Psoas muscle (tissue), 8 donors: ENCODE measurements around the gene WHRN. TPM values are rescaled to one million over a fixed set of nuclear protein-coding genes. Genes with fewer than 3 reads are reported as not detected.

ENCODE experiments used
- ATAC-seq, 4 donors: fragments of 200-7000 bp; cut with Tn5 transposase; one replicate each; pipeline ENCODE4 v1.9.1; 2020; ENCODE audit warnings: moderate library complexity in 3 of 4, mild to moderate bottlenecking in 2 of 4
- DNase-seq, 2 donors: peaks; one replicate each; pipeline ENCODE4 v3.0.0-alpha.2; 2020
- H3K27ac ChIP-seq: fragments of 200-600 bp; one replicate; pipeline ENCODE4 v1.8.0; 2022
- H3K27me3 ChIP-seq, 3 donors: fragments of 200-600 bp in 1 of 3; one replicate each; pipeline versions ENCODE4 v1.6.1 to v1.8.0; 2013 to 2022; ENCODE audit warnings: low read length in 2 of 3, mild to moderate bottlenecking in 2 of 3, moderate library complexity in 1 of 3; ENCODE audit not compliant: insufficient read depth in 3 of 3
- H3K36me3 ChIP-seq, 2 donors: fragments of 200-600 bp in 1 of 2; one replicate each; pipeline versions ENCODE4 v1.6.1 to v1.8.0; 2013 to 2022; ENCODE audit warnings: low read depth in 1 of 2, mild to moderate bottlenecking in 1 of 2, moderate library complexity in 1 of 2; ENCODE audit not compliant: insufficient read depth in 1 of 2
- H3K4me1 ChIP-seq: fragments of 200-600 bp; one replicate; pipeline ENCODE4 v1.8.0; 2022
- H3K4me3 ChIP-seq: fragments of 200-600 bp; one replicate; pipeline ENCODE4 v1.8.0; 2022; ENCODE audit warnings: mild to moderate bottlenecking
- H3K9me3 ChIP-seq: fragments of 200-600 bp; one replicate; pipeline ENCODE4 v1.8.0; 2022
- WGBS, 3 donors: extraction: QIAGEN DNeasy Blood & Tissue Kit; methylation state at CpG; one replicate each; pipeline versions ENCODE4 v1.1.6 to v1.1.7; 2013; 5-methylcytosine and 5-hydroxymethylcytosine counted together
- intact Hi-C, 2 donors: fragments of 100-400 bp; cut with DNase I; formaldehyde crosslinking; loops; one replicate each; pipeline versions ENCODE4 v1.11.0 to v1.14.2; 2022
- polyA plus RNA-seq, 3 donors: library from polyadenylated mRNA; stranded (reverse); fragments of 200-250 nt; gene quantifications; one replicate each; pipeline ENCODE4 v1.2.3, GENCODE V29; 2013
- total RNA-seq, 4 donors: library from RNA; stranded (reverse); fragmentation: NEBNext Ultra II Directional in 2 of 4; extraction: Animal tissue kit (Norgen Biotek cat#: 25700) in 2 of 4; gene quantifications; one replicate each; pipeline versions ENCODE4 v1.2.1 to v1.2.4, GENCODE V29; 2021 to 2023
- TF ChIP-seq, protein P1 (sequence below): fragments of 200-600 bp; IDR thresholded peaks from one replicate; pipeline ENCODE4 v1.8.0; 2022; ENCODE audit warnings: antibody characterized with exemption
- donor health status: healthy with polysubstance abuse.
- donor health status: DM: no; HTN: no; CAD: no; lungs with moderate emphysema.
- donor health status: Bipolar disorder and iron deficiency.
- donor health status: healthy.
- donor health status: DM: yes; HTN: yes; CAD: no.
- donor health status: DM: no; HTN: no; CAD: no.
- donor health status: DM: no; HTN: no; CAD: no.
- donor health status: DM: yes; HTN: yes; CAD: no.

WHRN gene
- total and polyA plus RNA-seq, 7 donors = 0.07 to 0.62 (median 0.15) TPM

DNA sequence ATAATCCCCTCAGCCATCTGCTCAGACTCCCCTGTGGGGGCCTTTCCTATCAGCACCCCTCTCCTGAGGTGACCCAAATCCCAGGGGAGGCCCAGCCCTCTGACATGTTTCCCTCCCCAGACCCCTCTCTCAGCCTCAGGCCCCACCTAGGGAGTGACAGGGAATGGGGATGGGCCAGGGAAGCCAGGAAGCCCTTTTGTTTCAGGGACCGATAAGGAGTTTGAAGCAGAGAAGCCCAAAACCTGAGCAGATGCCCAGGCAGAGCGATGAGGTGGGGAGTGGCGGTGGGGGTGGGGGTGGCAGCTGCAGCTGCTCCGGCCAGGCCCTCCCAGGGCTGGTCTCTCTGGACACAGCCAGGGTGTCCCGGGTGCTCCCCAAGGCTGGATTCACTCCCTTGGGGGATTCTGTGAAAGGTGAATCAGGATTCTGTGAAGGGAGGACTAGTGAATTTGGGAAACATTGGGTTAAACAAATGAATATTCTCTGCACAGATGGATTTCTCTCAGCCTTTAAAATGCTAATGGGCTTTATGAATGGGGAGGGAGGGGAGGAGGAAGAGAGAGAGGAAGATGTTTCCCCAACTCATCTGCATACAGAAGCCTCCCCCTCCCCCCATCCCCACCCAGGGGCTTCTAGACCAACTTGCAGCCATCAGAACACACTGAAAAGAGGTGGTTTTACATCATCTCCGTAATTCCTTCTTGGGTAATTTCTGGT, 134.9 kb downstream of the WHRN start:
- Histone ChIP-seq H3K4me3 (no peak overlapping the region), H3K27me3 (no peaks in the 10 kb centered on the region), H3K4me1 (no peaks in the 10 kb centered on the region), H3K27ac (no peak overlapping the region), H3K9me3 (no peaks in the 10 kb centered on the region), H3K36me3 (peaks cover 0 to 3% of the 10 kb centered on the region in 2 donors)
- intact Hi-C loops = no loop called here
- TF ChIP-seq, protein P1, sequence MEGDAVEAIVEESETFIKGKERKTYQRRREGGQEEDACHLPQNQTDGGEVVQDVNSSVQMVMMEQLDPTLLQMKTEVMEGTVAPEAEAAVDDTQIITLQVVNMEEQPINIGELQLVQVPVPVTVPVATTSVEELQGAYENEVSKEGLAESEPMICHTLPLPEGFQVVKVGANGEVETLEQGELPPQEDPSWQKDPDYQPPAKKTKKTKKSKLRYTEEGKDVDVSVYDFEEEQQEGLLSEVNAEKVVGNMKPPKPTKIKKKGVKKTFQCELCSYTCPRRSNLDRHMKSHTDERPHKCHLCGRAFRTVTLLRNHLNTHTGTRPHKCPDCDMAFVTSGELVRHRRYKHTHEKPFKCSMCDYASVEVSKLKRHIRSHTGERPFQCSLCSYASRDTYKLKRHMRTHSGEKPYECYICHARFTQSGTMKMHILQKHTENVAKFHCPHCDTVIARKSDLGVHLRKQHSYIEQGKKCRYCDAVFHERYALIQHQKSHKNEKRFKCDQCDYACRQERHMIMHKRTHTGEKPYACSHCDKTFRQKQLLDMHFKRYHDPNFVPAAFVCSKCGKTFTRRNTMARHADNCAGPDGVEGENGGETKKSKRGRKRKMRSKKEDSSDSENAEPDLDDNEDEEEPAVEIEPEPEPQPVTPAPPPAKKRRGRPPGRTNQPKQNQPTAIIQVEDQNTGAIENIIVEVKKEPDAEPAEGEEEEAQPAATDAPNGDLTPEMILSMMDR = no peak
- ATAC-seq = no peak
- 49 to 59% (median 53%) methylated on average over 6 of the region's 6 CpGs for WGBS, 3 donors
- no peak for DNase-seq

DNA sequence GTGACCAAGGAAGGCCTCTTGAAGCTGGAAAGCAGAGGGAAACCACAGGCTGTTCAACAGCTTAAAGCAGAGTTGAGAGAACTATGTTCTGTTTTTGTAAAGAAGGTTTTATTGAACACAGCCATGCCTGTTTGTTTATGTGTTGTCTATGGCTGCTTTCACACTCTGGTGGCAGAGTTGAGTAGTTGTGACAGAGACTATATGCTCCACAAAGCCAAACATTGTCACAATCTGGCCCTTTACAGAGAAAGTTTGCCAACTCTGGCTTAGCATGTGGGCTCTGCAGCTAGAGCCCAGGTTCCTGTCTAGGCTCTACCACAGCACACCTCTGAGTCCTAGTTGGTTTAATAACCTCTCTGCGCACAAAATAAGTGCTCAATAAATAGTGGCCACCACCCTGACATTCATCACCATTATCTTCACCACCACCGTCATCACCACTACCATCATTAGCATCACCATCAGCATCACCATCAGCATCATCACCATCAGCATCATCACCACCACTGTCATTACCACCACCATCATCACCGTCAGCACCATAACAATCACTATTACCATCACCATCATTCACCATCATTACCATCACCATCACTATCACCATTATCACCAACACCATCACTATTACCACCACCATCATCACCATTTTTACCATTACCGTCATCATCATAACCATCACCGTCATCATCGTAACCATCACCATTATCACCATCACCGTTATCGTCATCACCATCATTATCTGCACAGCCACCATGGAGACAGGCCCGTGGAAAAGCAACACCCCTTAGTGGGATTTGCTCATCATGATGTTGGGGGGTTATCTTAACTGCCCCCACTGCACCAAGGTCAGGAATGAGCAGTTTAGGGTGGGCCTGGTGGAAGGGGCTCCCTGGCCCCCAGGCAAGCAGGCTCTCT, 135.8 kb downstream of the WHRN start:
- no peak for ATAC-seq
- no peak for DNase-seq
- WGBS, 3 donors = 95 to 98% (median 96%) methylated on average over 9 of the region's 9 CpGs
- H3K36me3 ChIP-seq = peaks cover 0 to 3% of the 10 kb centered on the region in 2 donors
- no peak overlapping the region for H3K27ac ChIP-seq
- H3K9me3 ChIP-seq = no peaks in the 10 kb centered on the region
- intact Hi-C loops = no loop called here
- H3K4me1 ChIP-seq = no peaks in the 10 kb centered on the region
- H3K4me3 ChIP-seq = no peak overlapping the region
- no peaks in the 10 kb centered on the region for H3K27me3 ChIP-seq
- TF ChIP-seq, protein P1 = no peak

DNA sequence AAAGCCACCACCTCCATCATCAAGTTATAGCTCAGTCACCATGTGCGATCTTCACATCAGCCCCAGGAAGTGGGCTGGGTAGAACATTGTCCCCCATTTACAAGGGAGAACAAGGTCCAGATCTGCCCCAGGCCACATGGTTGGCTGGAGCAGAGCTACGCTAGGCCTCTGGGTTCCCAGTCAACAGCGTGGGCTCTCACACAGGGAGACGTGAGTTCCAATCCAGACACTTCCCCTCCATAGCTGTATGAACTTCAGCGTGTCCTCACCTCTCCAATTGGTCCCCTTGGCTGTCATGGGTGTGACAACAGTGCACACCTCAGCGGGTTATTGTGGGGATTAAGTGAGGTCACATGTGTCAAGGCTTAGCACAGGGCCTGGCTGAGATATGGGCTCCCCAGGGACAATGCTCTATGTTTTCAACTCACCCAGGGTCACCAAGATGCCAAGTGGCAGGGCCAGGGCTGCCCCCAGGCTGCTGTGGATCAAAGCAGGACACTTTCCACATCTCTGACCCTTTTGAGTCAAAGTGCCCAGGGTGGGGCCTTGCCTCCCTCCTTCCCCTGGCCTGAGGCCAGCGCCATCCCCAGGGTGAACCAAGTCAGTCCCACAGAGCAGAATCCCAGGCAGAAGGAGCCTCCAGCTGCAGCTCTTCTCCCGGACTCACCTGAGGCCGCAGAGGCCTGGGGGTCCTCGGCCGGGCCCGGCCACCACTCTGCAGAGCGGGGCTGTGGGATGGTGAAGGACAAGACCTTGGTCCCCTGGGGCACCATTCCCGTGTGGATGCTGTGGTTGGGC, 137.3 kb downstream of the WHRN start:
- DNase-seq = no peak
- H3K27me3 ChIP-seq = no peaks in the 10 kb centered on the region
- ATAC-seq = no peak
- H3K36me3 ChIP-seq = peaks cover 0 to 4% of the 10 kb centered on the region in 2 donors
- TF ChIP-seq, protein P1 = no peak
- WGBS, 3 donors = 89 to 93% (median 92%) methylated on average over 14 of the region's 14 CpGs
- intact Hi-C loops = no loop called here
- H3K9me3 ChIP-seq = no peaks in the 10 kb centered on the region
- H3K4me3 ChIP-seq = no peak overlapping the region
- H3K4me1 ChIP-seq = no peaks in the 10 kb centered on the region
- H3K27ac ChIP-seq = no peak overlapping the region

DNA sequence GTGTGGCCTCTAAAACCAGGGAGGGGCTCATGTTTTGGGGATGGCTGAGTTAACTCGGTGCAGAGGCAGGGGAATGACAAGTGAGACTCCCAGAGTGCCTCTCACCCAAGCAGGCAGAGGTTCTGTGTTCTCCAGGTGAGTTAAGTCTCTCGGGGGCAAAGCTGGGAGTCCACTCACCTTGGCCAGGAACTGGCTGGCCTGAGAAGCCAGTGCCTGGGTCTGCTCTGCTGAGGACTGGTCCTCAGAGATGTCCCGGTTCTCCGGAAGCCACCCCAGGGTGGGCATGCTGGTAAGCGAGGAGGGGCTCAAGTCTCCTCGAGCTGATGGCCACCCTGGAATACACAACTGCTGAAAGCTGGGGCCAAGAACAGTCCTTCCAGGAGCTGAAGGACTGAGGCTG, 137.9 kb downstream of the WHRN start:
- TF ChIP-seq, protein P1 = no peak
- no peak for ATAC-seq
- peaks cover 0 to 10% of the 10 kb centered on the region in 2 donors for H3K36me3 ChIP-seq
- H3K27ac ChIP-seq = no peak overlapping the region
- no peak for DNase-seq
- WGBS, 3 donors = 84 to 90% (median 86%) methylated on average over 6 of the region's 6 CpGs
- no peaks in the 10 kb centered on the region for H3K9me3 ChIP-seq
- no peak overlapping the region for H3K4me3 ChIP-seq
- H3K27me3 ChIP-seq = no peaks in the 10 kb centered on the region
- intact Hi-C loops = no loop called here
- no peaks in the 10 kb centered on the region for H3K4me1 ChIP-seq
